ENCODE results near the gene FHAD1. TPM values are rescaled to one million over a fixed set of nuclear protein-coding genes. Genes with fewer than 3 reads are reported as not detected.

The FHAD1 gene
- polyA plus RNA-seq, 1 of the 3 experiments (the other 2 are of a cell fraction) = 0.48 TPM

DNA sequence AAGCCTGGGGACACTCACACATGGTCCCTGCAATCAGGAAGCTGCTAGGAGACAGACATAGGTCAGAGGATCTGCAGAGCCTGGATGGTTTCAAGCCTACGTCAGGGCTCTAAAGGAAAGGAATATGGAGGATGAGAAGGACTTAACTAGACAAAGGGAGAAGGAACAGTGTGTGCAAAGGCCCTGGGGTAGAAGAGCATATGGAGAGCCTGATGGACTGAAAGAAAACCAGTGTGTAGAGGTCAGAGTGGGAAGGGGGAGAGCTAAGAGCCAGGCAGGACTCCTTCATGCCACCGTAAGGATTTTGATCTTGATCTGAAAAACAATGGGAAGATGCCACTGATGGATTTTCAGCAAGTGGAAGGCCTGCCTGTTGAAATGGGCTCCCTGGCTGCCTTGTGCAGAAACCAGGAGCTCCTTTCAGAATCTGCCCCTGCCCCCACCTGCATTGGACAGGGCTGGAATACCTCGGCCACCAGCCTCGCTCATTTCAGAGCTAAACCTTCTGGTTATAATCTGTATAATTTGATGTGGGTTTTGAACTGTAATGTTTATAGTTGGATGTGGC, 8.6 kb downstream of the FHAD1 start:
- no peak for TF ChIP-seq TCF12 (IDR thresholded peaks at IDR 0.05)
- DNase-seq = no peak
- H3K36me3 ChIP-seq (replicated peaks in 1 of 2; ENCODE audit: control insufficient read depth in 1 of 2, insufficient read depth in 2 of 2, low read length in 1 of 2) = no peaks in the 10 kb centered on the region
- no peak overlapping the region for H3K27ac ChIP-seq (ENCODE audit: low read depth in 2 of 2, low read length in 1 of 2)
- H3K4me3 ChIP-seq (ENCODE audit: low read depth in 2 of 2, low read length in 1 of 2) = no peak overlapping the region
- POLR2A ChIA-PET = no interaction called here
- H3K27me3 ChIP-seq (ENCODE audit: insufficient read depth) = no peaks in the 10 kb centered on the region; the same call in 1 of the 2 replicates
- CTCF ChIA-PET = interaction anchor here (1.5 to 2.5 kb wide), 3 partner anchors 17 to 123 kb away, joined by 3 to 11 read pairs (median 8); partner anchors contain the start of gene TMEM51
- H3K4me1 ChIP-seq (ENCODE audit: control insufficient read depth in 1 of 2, insufficient read depth in 2 of 2, low read depth in 1 of 2, low read length in 1 of 2) = peaks cover 0 to 2% of the 10 kb centered on the region in 2 experiments; a peak in 1 of 4 replicates
- no peaks in the 10 kb centered on the region for H3K79me2 ChIP-seq (ENCODE audit: insufficient read depth)
- no peaks in the 10 kb centered on the region for H4K20me1 ChIP-seq (ENCODE audit: insufficient read depth)
- H3K9me2 ChIP-seq = no peaks in the 10 kb centered on the region
- H3K9ac ChIP-seq = no peak overlapping the region
- H3F3A ChIP-seq (replicated peaks; ENCODE audit: insufficient read depth) = no peaks in the 10 kb centered on the region
- H2AFZ ChIP-seq (ENCODE audit: low read depth) = no peak overlapping the region
- no peaks in the 10 kb centered on the region for H3K9me3 ChIP-seq
- H3K4me2 ChIP-seq = no peak overlapping the region
- WGBS (ENCODE audit: low lambda C conversion rate) = 72% methylated on average over 4 of the region's 4 CpGs

DNA sequence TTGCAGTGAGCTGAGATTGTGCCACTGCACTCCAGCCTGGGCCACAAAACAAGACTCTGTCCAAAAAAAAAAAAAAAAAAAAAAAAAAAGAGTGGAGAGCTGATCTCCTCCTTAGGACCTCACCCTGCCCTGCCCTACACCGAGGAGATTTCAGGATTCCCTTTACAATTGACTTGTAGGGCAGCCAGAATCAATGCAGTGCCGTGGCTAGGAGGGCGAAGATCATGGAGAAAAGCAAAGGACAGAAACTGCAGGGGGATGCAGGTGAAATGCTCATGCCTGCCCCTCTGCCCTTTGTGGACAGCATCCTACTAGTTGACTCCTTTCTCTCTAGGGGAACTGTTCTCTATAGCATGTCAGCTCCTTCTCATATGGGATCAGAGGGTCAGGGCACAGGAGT, 9.6 kb downstream of the FHAD1 start:
- 76% methylated on average over 3 of the region's 3 CpGs for WGBS (ENCODE audit: low lambda C conversion rate)
- no peaks in the 10 kb centered on the region; the same call in 1 of the 2 replicates for H3K27me3 ChIP-seq (ENCODE audit: insufficient read depth)
- TF ChIP-seq CHD2 (IDR thresholded peaks at IDR 0.05; ENCODE audit: low read length, partially characterized antibody) (no peak), GATA2 (CRISPR knock-in tag; IDR thresholded peaks at IDR 0.05) (no peak), NFIC (IDR thresholded peaks at IDR 0.05; ENCODE audit: borderline replicate concordance) (no peak), USF1 (IDR thresholded peaks at IDR 0.05; ENCODE audit: borderline replicate concordance, low read depth) (no peak), USF2 (IDR thresholded peaks at IDR 0.05; ENCODE audit: borderline replicate concordance, low read depth, low read length) (no peak), RCOR1 (IDR thresholded peaks at IDR 0.05; ENCODE audit: low read length) (no peak), NRF1 (IDR thresholded peaks at IDR 0.05; ENCODE audit: low read depth, low read length) (no peak), REST (IDR thresholded peaks at IDR 0.05; ENCODE audit: low read depth, low read length) (no peak), FOSL2 (IDR thresholded peaks at IDR 0.05; ENCODE audit: borderline replicate concordance, low read depth) (no peak)
- TF ChIP-seq, protein P1, sequence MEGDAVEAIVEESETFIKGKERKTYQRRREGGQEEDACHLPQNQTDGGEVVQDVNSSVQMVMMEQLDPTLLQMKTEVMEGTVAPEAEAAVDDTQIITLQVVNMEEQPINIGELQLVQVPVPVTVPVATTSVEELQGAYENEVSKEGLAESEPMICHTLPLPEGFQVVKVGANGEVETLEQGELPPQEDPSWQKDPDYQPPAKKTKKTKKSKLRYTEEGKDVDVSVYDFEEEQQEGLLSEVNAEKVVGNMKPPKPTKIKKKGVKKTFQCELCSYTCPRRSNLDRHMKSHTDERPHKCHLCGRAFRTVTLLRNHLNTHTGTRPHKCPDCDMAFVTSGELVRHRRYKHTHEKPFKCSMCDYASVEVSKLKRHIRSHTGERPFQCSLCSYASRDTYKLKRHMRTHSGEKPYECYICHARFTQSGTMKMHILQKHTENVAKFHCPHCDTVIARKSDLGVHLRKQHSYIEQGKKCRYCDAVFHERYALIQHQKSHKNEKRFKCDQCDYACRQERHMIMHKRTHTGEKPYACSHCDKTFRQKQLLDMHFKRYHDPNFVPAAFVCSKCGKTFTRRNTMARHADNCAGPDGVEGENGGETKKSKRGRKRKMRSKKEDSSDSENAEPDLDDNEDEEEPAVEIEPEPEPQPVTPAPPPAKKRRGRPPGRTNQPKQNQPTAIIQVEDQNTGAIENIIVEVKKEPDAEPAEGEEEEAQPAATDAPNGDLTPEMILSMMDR (IDR thresholded peaks at IDR 0.05) = no peak
- H3K9me3 ChIP-seq = no peaks in the 10 kb centered on the region
- H3K4me2 ChIP-seq = no peak overlapping the region
- CTCF ChIA-PET = interaction anchor here (1.5 kb wide), 1 partner anchor 124 kb away, joined by 3 read pairs; no protein-coding TSS in a partner anchor
- POLR2A ChIA-PET = no interaction called here
- H3K27ac ChIP-seq (ENCODE audit: low read depth in 2 of 2, low read length in 1 of 2) = no peak overlapping the region
- H3K9me2 ChIP-seq = no peaks in the 10 kb centered on the region
- no peaks in the 10 kb centered on the region for H3K79me2 ChIP-seq (ENCODE audit: insufficient read depth)
- H2AFZ ChIP-seq (ENCODE audit: low read depth) = no peak overlapping the region
- H3K9ac ChIP-seq = no peak overlapping the region
- H3F3A ChIP-seq (replicated peaks; ENCODE audit: insufficient read depth) = no peaks in the 10 kb centered on the region
- no peaks in the 10 kb centered on the region for H3K36me3 ChIP-seq (replicated peaks in 1 of 2; ENCODE audit: control insufficient read depth in 1 of 2, insufficient read depth in 2 of 2, low read length in 1 of 2)
- H3K4me1 ChIP-seq (ENCODE audit: control insufficient read depth in 1 of 2, insufficient read depth in 2 of 2, low read depth in 1 of 2, low read length in 1 of 2) = peaks cover 0 to 2% of the 10 kb centered on the region in 2 experiments; a peak in 1 of 4 replicates
- no peak overlapping the region for H3K4me3 ChIP-seq (ENCODE audit: low read depth in 2 of 2, low read length in 1 of 2)
- DNase-seq = no peak
- H4K20me1 ChIP-seq (ENCODE audit: insufficient read depth) = no peaks in the 10 kb centered on the region

Data from SK-N-SH (cell line).